Thymus (tissue), 11 donors: ENCODE measurements around the gene CENPX. TPM values are rescaled to one million over a fixed set of nuclear protein-coding genes. Genes with fewer than 3 reads are reported as not detected.
A peak's percentile ranks its signal among the peaks of the same experiment; 100 is the strongest.

ENCODE experiments used
- DNase-seq, 9 donors: peaks; one replicate each; pipeline ENCODE4 v3.0.0-alpha.2; 2013; ENCODE audit warnings: low spot score in 9 of 9, low read depth in 6 of 9, missing footprints in 1 of 9
- H3K27ac ChIP-seq, 2 donors: one replicate each; pipeline ENCODE4 v1.5.1; 2013; ENCODE audit warnings: control low read depth in 1 of 2, low read depth in 1 of 2, low read length in 1 of 2, mild to moderate bottlenecking in 1 of 2, moderate library complexity in 1 of 2
- H3K27me3 ChIP-seq, 2 donors: one replicate each; pipeline ENCODE4 v1.5.1; 2013; ENCODE audit warnings: low read length in 1 of 2; ENCODE audit not compliant: control insufficient read depth in 2 of 2, insufficient read depth in 1 of 2
- H3K36me3 ChIP-seq, 2 donors: one replicate each; pipeline ENCODE4 v1.5.1; 2013; ENCODE audit warnings: low read length in 1 of 2, mild to moderate bottlenecking in 1 of 2, moderate library complexity in 1 of 2; ENCODE audit not compliant: control insufficient read depth in 2 of 2, insufficient read depth in 2 of 2
- H3K4me1 ChIP-seq, 2 donors: one replicate each; pipeline ENCODE4 v1.5.1; 2013; ENCODE audit warnings: low read length in 2 of 2; ENCODE audit not compliant: control insufficient read depth in 2 of 2, insufficient read depth in 2 of 2
- H3K4me3 ChIP-seq, 2 donors: one replicate each; pipeline ENCODE4 v1.5.1; 2013; ENCODE audit warnings: low read length in 2 of 2, control low read depth in 1 of 2, mild to moderate bottlenecking in 1 of 2
- H3K9me3 ChIP-seq, 2 donors: one replicate each; pipeline ENCODE4 v1.5.1; 2013; ENCODE audit warnings: low read length in 1 of 2, mild to moderate bottlenecking in 1 of 2; ENCODE audit not compliant: control insufficient read depth in 2 of 2, insufficient read depth in 1 of 2
- WGBS: extraction: QIAGEN DNeasy Blood & Tissue Kit; methylation state at CpG from one replicate; pipeline ENCODE4 v1.1.7; 2013; 5-methylcytosine and 5-hydroxymethylcytosine counted together
- polyA plus RNA-seq: library from polyadenylated mRNA; stranded (reverse); fragments of 200-250 nt; gene quantifications from one replicate; pipeline ENCODE4 v1.2.3, GENCODE V29; 2013
- total RNA-seq: library from RNA; stranded (reverse); fragments of 120-200 nt; gene quantifications from one replicate; pipeline ENCODE4 v1.2.4, GENCODE V29; 2013
- donor health status: healthy.

Gene CENPX
- total and polyA plus RNA-seq, 2 donors = 44.5 to 79.7 TPM

DNA sequence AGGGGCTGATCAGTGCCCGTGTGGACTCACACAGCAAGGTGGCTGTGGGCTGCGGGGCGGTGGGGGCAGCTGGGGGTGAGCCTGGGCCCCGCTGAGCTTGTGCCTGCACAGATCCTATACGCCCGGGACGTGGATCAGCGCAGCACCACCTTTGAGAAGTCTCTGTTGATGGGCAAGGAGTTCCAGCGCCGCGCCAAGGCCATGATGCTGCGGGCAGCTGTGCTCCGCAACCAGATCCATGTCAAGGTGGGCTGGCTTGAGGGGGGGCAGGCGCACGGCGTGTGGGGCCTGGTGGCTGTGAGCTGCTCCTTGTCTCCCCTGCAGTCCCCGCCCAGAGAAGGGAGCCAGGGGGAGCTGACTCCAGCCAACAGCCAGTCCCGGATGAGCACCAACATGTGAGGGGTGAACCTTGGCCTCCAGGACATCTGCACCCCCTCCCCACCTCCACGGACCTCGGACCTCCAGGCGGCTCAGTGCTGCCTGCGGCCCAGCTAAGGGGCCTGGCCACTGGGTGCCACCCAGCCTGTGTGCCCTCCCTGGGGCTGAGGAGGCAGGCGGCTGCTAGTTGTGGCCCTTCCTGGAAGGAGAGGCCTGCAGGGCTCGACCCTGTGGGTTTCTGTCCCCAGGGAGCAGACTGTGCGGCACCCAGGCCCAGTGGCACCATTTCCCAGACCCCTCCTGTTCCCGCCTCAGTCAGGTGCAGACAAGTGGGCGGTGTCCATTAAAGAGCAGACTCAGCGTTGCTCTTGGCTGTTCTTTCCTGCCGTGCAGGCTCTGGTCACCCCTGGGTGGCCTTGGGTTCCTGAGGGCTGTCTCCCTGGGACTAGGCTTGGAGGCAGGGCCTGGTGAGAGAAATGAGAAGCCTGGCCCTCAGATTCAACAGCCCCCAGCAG is 34.3 kb upstream of the CENPX start:
- no peak for DNase-seq

DNA sequence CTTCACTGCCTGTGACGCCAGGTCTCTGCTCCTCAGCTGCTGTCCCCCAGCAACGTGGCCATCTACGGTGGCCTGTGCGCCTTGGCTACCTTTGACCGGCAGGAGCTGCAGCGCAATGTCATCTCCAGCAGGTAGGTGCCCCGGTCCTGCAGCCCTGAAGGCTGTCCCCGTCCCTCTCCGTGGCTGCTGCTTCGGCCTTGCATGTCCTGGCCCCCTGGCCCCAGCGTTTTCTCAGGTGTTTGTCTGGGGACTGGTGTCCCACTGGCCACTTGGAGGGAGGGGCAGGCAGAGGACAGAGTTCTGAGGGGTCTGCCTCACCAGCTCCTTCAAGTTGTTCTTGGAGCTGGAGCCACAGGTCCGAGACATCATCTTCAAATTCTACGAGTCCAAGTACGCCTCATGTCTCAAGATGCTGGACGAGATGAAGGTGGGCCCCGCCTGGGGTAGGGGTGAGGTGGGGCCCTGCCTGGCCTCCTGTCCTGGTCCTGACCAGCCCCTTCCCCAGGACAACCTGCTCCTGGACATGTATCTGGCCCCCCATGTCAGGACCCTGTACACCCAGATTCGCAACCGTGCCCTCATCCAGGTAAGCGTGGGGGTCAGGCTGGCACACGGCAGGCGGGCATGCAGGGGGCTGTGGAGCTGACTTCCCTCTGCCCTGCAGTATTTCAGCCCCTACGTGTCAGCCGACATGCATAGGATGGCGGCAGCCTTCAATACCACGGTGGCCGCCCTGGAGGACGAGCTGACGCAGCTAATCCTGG is 33.5 kb upstream of the CENPX start:
- no peak overlapping the region for H3K4me3 ChIP-seq
- peaks cover 11 to 14% of the 10 kb centered on the region in 2 donors for H3K4me1 ChIP-seq
- H3K27me3 ChIP-seq = no peaks in the 10 kb centered on the region
- H3K36me3 ChIP-seq = peaks cover 74 to 79% of the 10 kb centered on the region in 2 donors
- no peak for DNase-seq
- H3K27ac ChIP-seq = no peak overlapping the region
- no peaks in the 10 kb centered on the region for H3K9me3 ChIP-seq
- 97% methylated on average over 28 of the region's 28 CpGs for WGBS

More for the DNA sequence above, 34.3 kb upstream of the CENPX start:
- Histone ChIP-seq H3K27ac (no peak overlapping the region), H3K4me1 (peaks cover 10 to 14% of the 10 kb centered on the region in 2 donors), H3K4me3 (no peak overlapping the region), H3K27me3 (no peaks in the 10 kb centered on the region), H3K36me3 (peaks cover 81 to 86% of the 10 kb centered on the region in 2 donors), H3K9me3 (no peaks in the 10 kb centered on the region)
- WGBS = 96% methylated on average over 29 of the region's 29 CpGs

DNA sequence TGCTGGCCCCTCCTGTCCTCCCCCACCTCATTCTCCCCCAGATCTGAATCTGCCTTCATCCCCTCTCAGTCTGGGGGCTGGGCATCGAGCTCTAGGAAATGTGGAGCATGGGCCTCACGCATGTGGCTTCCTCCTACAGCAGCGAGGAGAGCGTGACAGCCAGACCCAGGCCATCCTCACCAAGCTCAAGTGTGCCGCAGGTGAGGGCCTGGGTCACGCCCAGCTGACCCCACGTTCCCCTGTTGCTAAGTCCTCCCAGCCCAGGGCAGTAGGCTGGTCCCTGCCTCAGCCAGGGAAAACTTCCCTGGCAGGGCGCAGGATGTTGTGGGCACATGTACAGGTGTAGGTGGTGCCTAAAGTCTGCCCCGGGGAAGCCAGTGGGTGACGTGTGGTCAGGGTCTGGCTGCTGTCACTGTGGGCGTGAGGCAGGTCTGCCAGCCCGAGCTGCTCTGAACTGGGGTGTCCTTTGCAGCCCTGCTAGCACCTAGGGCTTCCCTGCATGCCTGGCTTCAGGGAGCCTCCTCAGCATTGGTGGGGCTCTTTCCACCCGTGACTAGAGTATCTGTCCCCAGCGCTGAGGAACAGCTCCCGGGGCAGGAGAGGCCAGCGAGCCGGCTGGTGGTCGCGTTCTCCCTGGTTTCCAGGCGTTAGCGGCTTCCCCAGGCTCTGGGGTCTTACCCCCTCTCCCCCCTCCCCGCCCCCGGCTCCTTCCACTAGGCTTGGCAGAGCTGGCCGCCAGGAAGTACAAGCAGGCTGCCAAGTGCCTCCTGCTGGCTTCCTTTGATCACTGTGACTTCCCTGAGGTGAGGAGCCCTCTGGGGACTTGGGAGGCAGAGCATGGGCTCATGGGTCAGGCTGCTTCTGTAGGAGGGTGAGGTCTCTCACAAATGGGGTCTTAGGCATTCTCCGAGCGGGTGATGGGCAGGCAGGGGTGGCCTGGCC is 32.6 kb upstream of the CENPX start:
- no peak overlapping the region for H3K4me3 ChIP-seq
- H3K4me1 ChIP-seq = peaks cover 16 to 22% of the 10 kb centered on the region in 2 donors
- no peaks in the 10 kb centered on the region for H3K9me3 ChIP-seq
- DNase-seq = no peak
- no peaks in the 10 kb centered on the region for H3K27me3 ChIP-seq
- H3K27ac ChIP-seq = no peak overlapping the region
- peaks cover 66 to 70% of the 10 kb centered on the region in 2 donors for H3K36me3 ChIP-seq
- 95% methylated on average over 26 of the region's 26 CpGs for WGBS

DNA sequence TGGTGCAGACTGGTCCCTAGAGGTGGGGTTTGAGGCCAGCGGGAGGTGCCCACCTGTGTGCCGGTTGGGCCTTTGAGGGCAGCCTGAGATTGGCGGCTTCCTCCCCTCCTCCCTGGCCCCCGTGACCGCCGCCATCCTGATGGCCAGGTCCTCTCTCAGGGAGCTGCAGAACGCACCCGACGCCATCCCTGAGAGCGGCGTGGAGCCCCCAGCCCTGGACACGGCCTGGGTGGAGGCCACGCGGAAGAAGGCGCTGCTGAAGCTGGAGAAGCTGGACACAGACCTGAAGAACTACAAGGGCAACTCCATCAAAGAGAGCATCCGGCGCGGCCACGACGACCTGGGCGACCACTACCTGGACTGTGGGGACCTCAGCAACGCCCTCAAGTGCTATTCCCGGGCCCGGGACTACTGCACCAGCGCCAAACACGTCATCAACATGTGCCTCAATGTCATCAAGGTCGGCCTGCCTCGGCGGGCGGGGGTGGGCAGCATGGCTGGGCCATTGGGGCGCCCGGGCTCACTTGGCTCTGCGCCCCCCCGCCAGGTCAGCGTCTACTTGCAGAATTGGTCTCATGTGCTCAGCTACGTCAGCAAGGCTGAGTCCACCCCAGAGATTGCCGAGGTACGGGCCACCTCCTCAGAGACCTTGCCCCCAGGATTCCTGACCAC is 31.8 kb upstream of the CENPX start:
- Histone ChIP-seq H3K4me1 (peaks cover 16 to 22% of the 10 kb centered on the region in 2 donors), H3K27me3 (no peaks in the 10 kb centered on the region), H3K36me3 (peaks cover 61 to 67% of the 10 kb centered on the region in 2 donors), H3K9me3 (no peaks in the 10 kb centered on the region), H3K4me3 (no peak overlapping the region), H3K27ac (no peak overlapping the region)
- WGBS = 98% methylated on average over 38 of the region's 38 CpGs
- no peak for DNase-seq

DNA sequence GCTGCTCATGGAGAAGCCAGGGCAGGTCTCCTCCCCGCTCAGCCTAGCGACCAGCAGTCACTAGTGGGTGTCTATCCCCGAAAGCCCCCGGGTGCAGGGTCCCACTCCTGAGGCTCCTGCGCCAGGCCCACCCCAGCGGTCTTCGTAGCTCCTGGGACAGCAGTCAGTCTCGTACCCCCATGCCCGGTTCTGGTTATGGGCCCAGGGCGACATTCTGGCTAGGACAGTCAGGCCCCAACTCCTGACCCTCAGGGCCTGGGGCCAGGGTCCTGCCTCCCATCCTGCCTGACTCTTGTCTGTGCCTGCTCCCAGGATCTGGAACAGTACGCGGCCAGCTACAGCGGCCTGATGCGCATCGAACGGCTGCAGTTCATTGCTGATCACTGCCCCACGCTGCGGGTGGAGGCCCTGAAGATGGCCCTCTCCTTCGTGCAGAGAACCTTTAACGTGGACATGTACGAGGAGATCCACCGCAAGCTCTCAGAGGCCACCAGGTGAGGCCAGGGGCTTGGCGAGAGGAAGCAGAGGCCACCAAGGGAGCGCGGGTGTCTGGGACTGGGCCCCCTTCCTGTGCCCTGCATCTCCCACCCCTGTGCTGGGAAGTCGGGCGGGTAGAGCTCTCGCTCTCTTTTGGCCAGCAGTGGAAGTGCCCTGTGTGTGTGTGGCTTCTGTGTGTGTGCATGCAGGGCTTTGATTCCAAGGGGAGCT is 31.0 kb upstream of the CENPX start:
- no peak for DNase-seq
- Histone ChIP-seq H3K9me3 (no peaks in the 10 kb centered on the region), H3K4me1 (peaks cover 16 to 22% of the 10 kb centered on the region in 2 donors), H3K4me3 (no peak overlapping the region), H3K27ac (no peak overlapping the region), H3K36me3 (peaks cover 57 to 61% of the 10 kb centered on the region in 2 donors), H3K27me3 (no peaks in the 10 kb centered on the region)
- WGBS = 98% methylated on average over 28 of the region's 28 CpGs

DNA sequence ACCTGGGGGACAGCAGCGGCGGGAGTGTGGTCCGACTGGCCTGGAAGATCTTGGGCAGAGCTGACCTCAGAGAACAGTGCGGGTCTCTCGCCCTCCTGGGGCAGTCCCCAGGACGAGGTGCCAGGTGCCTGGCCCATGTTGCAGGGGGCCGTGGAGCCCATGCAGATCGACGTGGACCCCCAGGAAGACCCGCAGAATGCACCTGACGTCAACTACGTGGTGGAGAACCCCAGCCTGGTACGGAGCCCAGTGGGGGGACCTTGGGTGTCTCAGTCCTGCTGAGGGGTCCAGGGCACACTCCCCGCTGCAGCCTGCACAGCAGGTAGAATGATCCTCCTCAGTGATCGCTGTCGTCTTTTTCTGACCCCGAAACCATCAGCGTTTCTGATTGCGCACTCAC is 30.5 kb upstream of the CENPX start:
- Histone ChIP-seq H3K4me3 (no peak overlapping the region), H3K36me3 (peaks cover 53 to 61% of the 10 kb centered on the region in 2 donors), H3K9me3 (no peaks in the 10 kb centered on the region), H3K27ac (no peak overlapping the region), H3K27me3 (no peaks in the 10 kb centered on the region), H3K4me1 (peaks cover 16 to 22% of the 10 kb centered on the region in 2 donors)
- WGBS = 97% methylated on average over 19 of the region's 19 CpGs
- no peak for DNase-seq

DNA sequence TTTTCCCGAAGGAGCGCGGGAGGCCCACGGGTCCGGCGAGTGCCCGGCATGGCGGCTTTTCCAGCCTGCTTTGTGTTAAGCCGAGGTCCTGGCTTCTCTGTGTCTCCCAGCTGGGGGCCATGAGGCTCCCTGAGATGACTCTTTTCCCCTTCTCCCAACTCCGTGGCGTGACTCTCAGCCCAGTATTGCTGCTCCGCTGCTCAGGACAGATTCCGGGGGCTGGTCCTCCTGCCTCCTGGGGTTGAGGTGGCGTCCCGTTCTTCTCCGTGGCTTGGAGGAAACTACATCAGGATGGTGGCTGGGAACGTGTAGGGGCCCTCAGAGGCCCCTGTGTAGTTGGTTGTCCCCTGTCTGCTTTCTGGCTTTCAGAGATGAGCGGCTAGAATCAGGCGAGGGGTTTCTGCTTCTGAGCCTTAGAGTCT is 30.0 kb upstream of the CENPX start:
- WGBS = 45% methylated on average over 19 of the region's 19 CpGs
- Histone ChIP-seq H3K27ac (no peak overlapping the region), H3K4me3 (peak overlapping the region; percentile 74 to 94), H3K4me1 (peaks cover 16 to 22% of the 10 kb centered on the region in 2 donors), H3K9me3 (no peaks in the 10 kb centered on the region), H3K36me3 (peaks cover 51 to 61% of the 10 kb centered on the region in 2 donors), H3K27me3 (no peaks in the 10 kb centered on the region)
- DNase-seq = no peak
